Endodermal cell (in vitro differentiated cells): Measurements from ENCODE around the gene C4A. TPM values are rescaled to one million over a fixed set of nuclear protein-coding genes. Genes with fewer than 3 reads are reported as not detected.

Experiments used
- DNase-seq: peaks from one replicate; pipeline ENCODE4 v3.0.0-alpha.2; 2017
- H3K27ac ChIP-seq: 2 replicates; pipeline ENCODE4 v1.5.1; 2013; ENCODE audit warnings: mild to moderate bottlenecking, low read depth, low read length, moderate library complexity
- H3K27me3 ChIP-seq: 2 replicates; pipeline ENCODE4 v1.6.1; 2013; ENCODE audit warnings: mild to moderate bottlenecking, low read length, moderate library complexity; ENCODE audit not compliant: insufficient read depth, control insufficient read depth, poor library complexity, severe bottlenecking
- H3K36me3 ChIP-seq: 2 replicates; pipeline ENCODE4 v1.7.0; 2013; ENCODE audit warnings: mild to moderate bottlenecking, low read length, moderate library complexity; ENCODE audit not compliant: control insufficient read depth, insufficient read depth
- H3K4me1 ChIP-seq: one replicate; pipeline ENCODE4 v1.7.0; 2013; ENCODE audit warnings: low read length; ENCODE audit not compliant: control insufficient read depth, insufficient read depth
- H3K4me3 ChIP-seq: 2 replicates; pipeline ENCODE4 v1.5.1; 2013; ENCODE audit warnings: mild to moderate bottlenecking, low read length, moderate library complexity
- H3K9ac ChIP-seq: 2 replicates; pipeline ENCODE4 v1.6.1; 2013; ENCODE audit warnings: mild to moderate bottlenecking, low read length, moderate library complexity; ENCODE audit not compliant: poor library complexity, severe bottlenecking; ENCODE audit errors: extremely low read depth
- H3K9me3 ChIP-seq: 2 replicates; pipeline ENCODE4 v1.6.1; 2013; ENCODE audit warnings: mild to moderate bottlenecking, low read length, moderate library complexity; ENCODE audit not compliant: control insufficient read depth
- H3K27ac Mint-ChIP-seq: 2 replicates; pipeline ENCODE4 v1.8.0; 2020; ENCODE audit warnings: mixed read lengths
- H3K27me3 Mint-ChIP-seq: 2 replicates; pipeline ENCODE4 v1.8.0; 2021; ENCODE audit warnings: mild to moderate bottlenecking, mixed read lengths; ENCODE audit not compliant: insufficient read depth
- H3K36me3 Mint-ChIP-seq: 2 replicates; pipeline ENCODE4 v1.8.0; 2020; ENCODE audit warnings: low read depth, mixed read lengths
- H3K4me1 Mint-ChIP-seq: 2 replicates; pipeline ENCODE4 v1.8.0; 2020; ENCODE audit warnings: mixed read lengths
- H3K4me3 Mint-ChIP-seq: 2 replicates; pipeline ENCODE4 v1.8.0; 2020; ENCODE audit warnings: mild to moderate bottlenecking, moderate library complexity, mixed read lengths
- H3K9me3 Mint-ChIP-seq: 2 replicates; pipeline ENCODE4 v1.8.0; 2020; ENCODE audit warnings: mild to moderate bottlenecking, mixed read lengths
- CTCF ChIP-seq: fragments of 200-600 bp; sonication (generic); conservative IDR thresholded peaks from 2 replicates; pipeline ENCODE4 v1.5.0; 2021; ENCODE audit warnings: antibody characterized with exemption, mild to moderate bottlenecking
- WGBS, 2 experiments: methylation state at CpG; one replicate each; pipeline versions ENCODE4 v1.1.5 to v1.1.7; 2013; ENCODE audit warnings: missing lambda C conversion rate in 2 of 2, mixed read lengths in 1 of 2; ENCODE audit not compliant: insufficient coverage in 1 of 2, insufficient read length in 1 of 2; 5-methylcytosine and 5-hydroxymethylcytosine counted together
- total RNA-seq, 2 donors: library from RNA; stranded (reverse); fragmentation: NEBNext Ultra II Directional in 1 of 2; extraction: Animal tissue kit (Norgen Biotek cat#: 25700) in 1 of 2; gene quantifications; 2 replicates in 1 of 2; 3 replicates in 1 of 2; pipeline ENCODE4 v1.2.1, GENCODE V29; 2021

The C4A gene
- total RNA-seq, 2 donors from 2014 or later, result 4.5 to 6.2 TPM

- Mint-ChIP-seq H3K4me3 (no peak overlapping the region), H3K27me3 (no peaks in the 10 kb centered on the region), H3K27ac (no peak overlapping the region), H3K4me1 (no peaks in the 10 kb centered on the region), H3K9me3 (no peaks in the 10 kb centered on the region), H3K36me3 (no peaks in the 10 kb centered on the region)
- peak; percentile 64 for DNase-seq
- 62 to 83% methylated on average over 5 to 14 of the region's 14 CpGs for WGBS, 2 experiments
- Histone ChIP-seq H3K4me1 (no peaks in the 10 kb centered on the region), H3K36me3 (no peaks in the 10 kb centered on the region), H3K27ac (peak overlapping the region; percentile 38), H3K9me3 (no peaks in the 10 kb centered on the region), H3K27me3 (no peaks in the 10 kb centered on the region), H3K4me3 (no peak overlapping the region), H3K9ac (no peak overlapping the region)
- peak; percentile 21 for TF ChIP-seq CTCF
These were observed 64.7 kb downstream of the C4A start for GRCh38 chr6:32046450-32047083.

GRCh38 chr6:32047084-32047478 lies 65.2 kb downstream of the C4A start:
- WGBS, 2 experiments, result 81 to 92% methylated on average over 4 to 11 of the region's 11 CpGs
- Histone ChIP-seq H3K27me3 (no peaks in the 10 kb centered on the region), H3K9ac (no peak overlapping the region), H3K9me3 (no peaks in the 10 kb centered on the region), H3K36me3 (no peaks in the 10 kb centered on the region), H3K4me3 (no peak overlapping the region), H3K27ac (peak overlapping the region; percentile 38), H3K4me1 (no peaks in the 10 kb centered on the region)
- H3K9me3 Mint-ChIP-seq, result no peaks in the 10 kb centered on the region
- DNase-seq, result peak; percentile 68
- no peaks in the 10 kb centered on the region for H3K36me3 Mint-ChIP-seq
- H3K27ac Mint-ChIP-seq, result no peak overlapping the region
- no peaks in the 10 kb centered on the region for H3K4me1 Mint-ChIP-seq
- no peaks in the 10 kb centered on the region for H3K27me3 Mint-ChIP-seq
- TF ChIP-seq CTCF, result no peak
- H3K4me3 Mint-ChIP-seq, result no peak overlapping the region

GRCh38 chr6:32047539-32047854 lies 65.6 kb downstream of the C4A start:
- Mint-ChIP-seq H3K4me1 (no peaks in the 10 kb centered on the region), H3K27ac (no peak overlapping the region), H3K9me3 (no peaks in the 10 kb centered on the region), H3K36me3 (no peaks in the 10 kb centered on the region), H3K27me3 (no peaks in the 10 kb centered on the region), H3K4me3 (no peak overlapping the region)
- Histone ChIP-seq H3K4me3 (no peak overlapping the region), H3K9ac (no peak overlapping the region), H3K9me3 (no peaks in the 10 kb centered on the region), H3K36me3 (no peaks in the 10 kb centered on the region), H3K27me3 (no peaks in the 10 kb centered on the region), H3K27ac (no peak overlapping the region), H3K4me1 (no peaks in the 10 kb centered on the region)
- no peak for TF ChIP-seq CTCF
- WGBS, 2 experiments, result 89 to 91% methylated on average over 5 to 6 of the region's 6 CpGs
- no peak for DNase-seq
